Sigmoid colon (tissue), 7 donors: ENCODE data around the gene HDAC3. TPM values are rescaled to one million over a fixed set of nuclear protein-coding genes. Genes with fewer than 3 reads are reported as not detected.
"Not testable (repeated sequence)": the region's sequence is repeated elsewhere in the genome, so short reads cannot be mapped to it uniquely, and the experiment has no call there.

Experiments
- DNase-seq: peaks from one replicate; pipeline ENCODE4 v3.0.0-alpha.2; 2019
- H3K27ac ChIP-seq, 4 donors: fragments of 200-600 bp; sonication (generic); one replicate each; pipeline ENCODE4 v1.5.1; 2016 to 2019; ENCODE audit warnings: mild to moderate bottlenecking in 1 of 4
- H3K27me3 ChIP-seq, 3 donors: fragments of 200-600 bp; sonication (generic); one replicate each; pipeline ENCODE4 v1.5.1; 2019; ENCODE audit warnings: mild to moderate bottlenecking in 1 of 3
- H3K36me3 ChIP-seq, 4 donors: fragments of 200-600 bp; sonication (generic); one replicate each; pipeline ENCODE4 v1.5.1; 2016 to 2019
- H3K4me1 ChIP-seq, 4 donors: fragments of 200-600 bp; sonication (generic); one replicate each; pipeline ENCODE4 v1.5.1; 2017 to 2019
- H3K4me3 ChIP-seq, 4 donors: fragments of 200-600 bp; sonication (generic); one replicate each; pipeline ENCODE4 v1.5.1; 2017 to 2019; ENCODE audit warnings: mild to moderate bottlenecking in 2 of 4, moderate library complexity in 1 of 4
- H3K9me3 ChIP-seq, 4 donors: fragments of 200-600 bp in 3 of 4; sonication (generic) in 3 of 4; one replicate each; pipeline versions ENCODE4 v1.5.1 to v1.6.1; 2013 to 2019
- CTCF ChIP-seq, 4 experiments: fragments of 450-650 bp in 3 of 4; fragments of 200-600 bp in 1 of 4; IDR thresholded peaks; one replicate each; pipeline ENCODE4 v1.5.1; 2016 to 2019; ENCODE audit warnings: antibody characterized with exemption in 4 of 4, mild to moderate bottlenecking in 3 of 4, moderate library complexity in 2 of 4
- EP300 ChIP-seq, 4 donors: sonication (generic); formaldehyde crosslinking; IDR thresholded peaks; one replicate each; pipeline ENCODE4 v1.6.1; 2017; ENCODE audit warnings: antibody characterized with exemption in 4 of 4
- POLR2A ChIP-seq, 2 donors: fragments of 450-650 bp; IDR thresholded peaks; one replicate each; pipeline ENCODE4 v1.6.1; 2016; ENCODE audit warnings: antibody characterized with exemption in 2 of 2, mild to moderate bottlenecking in 2 of 2, moderate library complexity in 2 of 2
- POLR2AphosphoS5 ChIP-seq, 4 donors: sonication (generic); formaldehyde crosslinking; IDR thresholded peaks; one replicate each; pipeline ENCODE4 v1.6.1; 2017; ENCODE audit warnings: antibody characterized with exemption in 4 of 4
- WGBS, 2 donors: extraction: QIAGEN DNeasy Blood & Tissue Kit; methylation state at CpG; one replicate each; pipeline ENCODE4 v1.1.7; 2013; 5-methylcytosine and 5-hydroxymethylcytosine counted together
- intact Hi-C: fragments of 100-400 bp; cut with DNase I; formaldehyde crosslinking; loops from one replicate; pipeline ENCODE4 v1.15.1; 2023
- polyA plus RNA-seq, 3 donors: library from polyadenylated mRNA; stranded (reverse); fragments of 200-250 nt; gene quantifications; one replicate each; pipeline ENCODE4 v1.2.3, GENCODE V29; 2013
- total RNA-seq, 4 donors: library from RNA; depleted of rRNA; stranded (reverse); fragments of >200 nt; gene quantifications; one replicate each; pipeline ENCODE4 v1.1.0, GENCODE V29; 2016
- donor health status: healthy with polysubstance abuse.
- donor health status: Bipolar disorder and iron deficiency.
- donor health status: healthy.

The HDAC3 gene
- total and polyA plus RNA-seq, 7 donors = 32.4 to 51.5 (median 38.2) TPM

- TF ChIP-seq POLR2AphosphoS5 (IDR thresholded peaks at IDR 0.05) (no peak), POLR2A (IDR thresholded peaks at IDR 0.05) (no peak)
- intact Hi-C loops = no loop called here
- Histone ChIP-seq H3K36me3 (peaks cover 3 to 8% (median 4%) of the 10 kb centered on the region in 4 donors), H3K27me3 (no peaks in the 10 kb centered on the region), H3K9me3 (no peaks in the 10 kb centered on the region), H3K27ac (peak overlapping the region in 1 of 4 donors; percentile 12), H3K4me3 (no peak overlapping the region), H3K4me1 (peaks cover 0 to 24% (median 18%) of the 10 kb centered on the region in 4 donors)
- WGBS, 2 donors = 68 to 83% methylated on average over 9 of the region's 9 CpGs
- no peak for DNase-seq
Observed at GRCh38 chr5:141615991-141616720, 20.5 kb downstream of the HDAC3 start.

GRCh38 chr5:141613344-141613743 is 23.3 kb downstream of the HDAC3 start:
- intact Hi-C loops = no loop called here
- no peak overlapping the region for H3K27ac ChIP-seq
- TF ChIP-seq POLR2A (IDR thresholded peaks at IDR 0.05) (no peak), EP300 (IDR thresholded peaks at IDR 0.05) (no peak), POLR2AphosphoS5 (IDR thresholded peaks at IDR 0.05) (no peak), CTCF (IDR thresholded peaks at IDR 0.05) (no peak)

GRCh38 chr5:141611289-141611688 is 25.4 kb downstream of the HDAC3 start:
- WGBS, 2 donors = 84 to 95% methylated on average over 3 of the region's 3 CpGs
- H3K27ac ChIP-seq = no peak overlapping the region
- no peaks in the 10 kb centered on the region for H3K36me3 ChIP-seq
- H3K4me3 ChIP-seq = no peak overlapping the region
- intact Hi-C loops = no loop called here
- no peaks in the 10 kb centered on the region for H3K9me3 ChIP-seq
- H3K4me1 ChIP-seq = no peaks in the 10 kb centered on the region
- DNase-seq = no peak
- no peaks in the 10 kb centered on the region for H3K27me3 ChIP-seq
- TF ChIP-seq CTCF (IDR thresholded peaks at IDR 0.05) (no peak), EP300 (IDR thresholded peaks at IDR 0.05) (no peak), POLR2AphosphoS5 (IDR thresholded peaks at IDR 0.05) (no peak), POLR2A (IDR thresholded peaks at IDR 0.05) (no peak)

More at GRCh38 chr5:141613344-141613743, 23.3 kb downstream of the HDAC3 start:
- Histone ChIP-seq H3K4me1 (peaks cover 0 to 18% (median 13%) of the 10 kb centered on the region in 4 donors), H3K27me3 (no peaks in the 10 kb centered on the region), H3K4me3 (no peak overlapping the region), H3K36me3 (no peaks in the 10 kb centered on the region), H3K9me3 (no peaks in the 10 kb centered on the region)
- no peak for DNase-seq

- 95 to 97% methylated on average over 7 of the region's 7 CpGs for WGBS, 2 donors
- H3K9me3 ChIP-seq, intact Hi-C loops, H3K4me1 ChIP-seq, H3K36me3 ChIP-seq, H3K4me3 ChIP-seq, DNase-seq, H3K27ac ChIP-seq, H3K27me3 ChIP-seq: not testable (repeated sequence)
Observed at GRCh38 chr5:141609921-141610320, 26.7 kb downstream of the HDAC3 start.

- no peak overlapping the region for H3K4me3 ChIP-seq
- 90% methylated on average over 3 of the region's 3 CpGs for WGBS, 2 donors
- H3K9me3 ChIP-seq = no peaks in the 10 kb centered on the region
- no peak for DNase-seq
- intact Hi-C loops = no loop called here
- H3K4me1 ChIP-seq = peaks cover 0 to 5% (median under 1%) of the 10 kb centered on the region in 4 donors
- H3K27ac ChIP-seq = no peak overlapping the region
- H3K27me3 ChIP-seq = no peaks in the 10 kb centered on the region
- TF ChIP-seq POLR2A (IDR thresholded peaks at IDR 0.05) = no peak
- no peak for TF ChIP-seq POLR2AphosphoS5 (IDR thresholded peaks at IDR 0.05)
- H3K36me3 ChIP-seq = no peaks in the 10 kb centered on the region
Observed at GRCh38 chr5:141609044-141609443, 27.6 kb downstream of the HDAC3 start.

GRCh38 chr5:141608557-141608956 is 28.1 kb downstream of the HDAC3 start:
- Histone ChIP-seq H3K4me1 (peaks cover 0 to 9% (median 4%) of the 10 kb centered on the region in 4 donors), H3K27me3 (no peaks in the 10 kb centered on the region), H3K4me3 (no peak overlapping the region), H3K27ac (no peak overlapping the region), H3K9me3 (no peaks in the 10 kb centered on the region), H3K36me3 (no peaks in the 10 kb centered on the region)
- DNase-seq = no peak
- intact Hi-C loops = no loop called here
- TF ChIP-seq POLR2AphosphoS5 (IDR thresholded peaks at IDR 0.05) = no peak
- TF ChIP-seq CTCF (IDR thresholded peaks at IDR 0.05) = no peak
- no peak for TF ChIP-seq EP300 (IDR thresholded peaks at IDR 0.05)
- no peak for TF ChIP-seq POLR2A (IDR thresholded peaks at IDR 0.05)
- WGBS, 2 donors = 17 to 22% methylated on average over 1 of the region's 1 CpG
